Brain microvascular endothelial cell (primary cell): ENCODE measurements around the gene MYBPHL.

ENCODE experiments used
- DNase-seq: peaks from one replicate; pipeline ENCODE4 v3.0.0-alpha.2; 2020
- H3K27ac ChIP-seq: fragments of 250-450 bp; sonication (Bioruptor Pico); 2 replicates; pipeline ENCODE4 v1.5.1; 2020; ENCODE audit warnings: mild to moderate bottlenecking, moderate library complexity
- H3K27me3 ChIP-seq: fragments of 250-450 bp; sonication (Bioruptor Pico); replicated peaks from 2 replicates; pipeline ENCODE4 v1.5.1; 2020; ENCODE audit warnings: mild to moderate bottlenecking
- H3K36me3 ChIP-seq: fragments of 250-450 bp; sonication (Bioruptor Pico); replicated peaks from 2 replicates; pipeline ENCODE4 v1.5.1; 2020; ENCODE audit warnings: mild to moderate bottlenecking
- H3K4me3 ChIP-seq: 2 replicates; pipeline ENCODE4 v1.5.1; 2011; ENCODE audit warnings: low read depth, mild to moderate bottlenecking, control low read depth, low read length, moderate library complexity
- in situ Hi-C: cut with HindIII; loops from 2 replicates; pipeline ENCODE4 v1.10.0; 2017; ENCODE audit warnings: low sequenced_read_pairs, low pct_ligation_motif_present
- TF ChIP-seq, protein P1 (sequence below): IDR thresholded peaks from 2 replicates; pipeline ENCODE4 v1.5.1; 2011; ENCODE audit warnings: low read depth, mild to moderate bottlenecking, moderate library complexity, low read length, control low read depth, inconsistent platforms; ENCODE audit errors: missing control alignments

MYBPHL gene

DNA sequence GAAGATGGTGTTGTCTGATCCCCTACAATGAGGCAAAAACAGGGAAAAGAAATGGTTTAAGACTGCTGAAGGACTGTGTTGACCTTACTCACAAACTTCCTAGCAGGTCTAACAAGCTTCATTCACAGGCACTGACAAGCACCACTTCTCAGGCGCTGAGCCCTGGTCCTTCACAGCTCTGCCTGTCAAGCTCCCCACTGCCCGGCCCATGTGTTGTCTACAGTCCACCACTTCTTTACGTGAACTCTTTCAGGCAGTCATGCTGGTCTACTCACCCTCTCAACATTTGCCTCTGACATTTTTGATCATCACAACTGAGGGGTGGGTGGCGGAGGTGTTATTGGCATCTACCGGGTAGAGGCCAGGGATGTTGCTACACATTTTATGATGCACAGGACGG, 40.7 kb upstream of the MYBPHL start:
- Histone ChIP-seq H3K4me3 (no peak overlapping the region), H3K36me3 (peaks cover 32% of the 10 kb centered on the region), H3K27me3 (no peaks in the 10 kb centered on the region), H3K27ac (no peak overlapping the region)
- TF ChIP-seq, protein P1, sequence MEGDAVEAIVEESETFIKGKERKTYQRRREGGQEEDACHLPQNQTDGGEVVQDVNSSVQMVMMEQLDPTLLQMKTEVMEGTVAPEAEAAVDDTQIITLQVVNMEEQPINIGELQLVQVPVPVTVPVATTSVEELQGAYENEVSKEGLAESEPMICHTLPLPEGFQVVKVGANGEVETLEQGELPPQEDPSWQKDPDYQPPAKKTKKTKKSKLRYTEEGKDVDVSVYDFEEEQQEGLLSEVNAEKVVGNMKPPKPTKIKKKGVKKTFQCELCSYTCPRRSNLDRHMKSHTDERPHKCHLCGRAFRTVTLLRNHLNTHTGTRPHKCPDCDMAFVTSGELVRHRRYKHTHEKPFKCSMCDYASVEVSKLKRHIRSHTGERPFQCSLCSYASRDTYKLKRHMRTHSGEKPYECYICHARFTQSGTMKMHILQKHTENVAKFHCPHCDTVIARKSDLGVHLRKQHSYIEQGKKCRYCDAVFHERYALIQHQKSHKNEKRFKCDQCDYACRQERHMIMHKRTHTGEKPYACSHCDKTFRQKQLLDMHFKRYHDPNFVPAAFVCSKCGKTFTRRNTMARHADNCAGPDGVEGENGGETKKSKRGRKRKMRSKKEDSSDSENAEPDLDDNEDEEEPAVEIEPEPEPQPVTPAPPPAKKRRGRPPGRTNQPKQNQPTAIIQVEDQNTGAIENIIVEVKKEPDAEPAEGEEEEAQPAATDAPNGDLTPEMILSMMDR: no peak
- no peak for DNase-seq
- in situ Hi-C loops: no loop called here

DNA sequence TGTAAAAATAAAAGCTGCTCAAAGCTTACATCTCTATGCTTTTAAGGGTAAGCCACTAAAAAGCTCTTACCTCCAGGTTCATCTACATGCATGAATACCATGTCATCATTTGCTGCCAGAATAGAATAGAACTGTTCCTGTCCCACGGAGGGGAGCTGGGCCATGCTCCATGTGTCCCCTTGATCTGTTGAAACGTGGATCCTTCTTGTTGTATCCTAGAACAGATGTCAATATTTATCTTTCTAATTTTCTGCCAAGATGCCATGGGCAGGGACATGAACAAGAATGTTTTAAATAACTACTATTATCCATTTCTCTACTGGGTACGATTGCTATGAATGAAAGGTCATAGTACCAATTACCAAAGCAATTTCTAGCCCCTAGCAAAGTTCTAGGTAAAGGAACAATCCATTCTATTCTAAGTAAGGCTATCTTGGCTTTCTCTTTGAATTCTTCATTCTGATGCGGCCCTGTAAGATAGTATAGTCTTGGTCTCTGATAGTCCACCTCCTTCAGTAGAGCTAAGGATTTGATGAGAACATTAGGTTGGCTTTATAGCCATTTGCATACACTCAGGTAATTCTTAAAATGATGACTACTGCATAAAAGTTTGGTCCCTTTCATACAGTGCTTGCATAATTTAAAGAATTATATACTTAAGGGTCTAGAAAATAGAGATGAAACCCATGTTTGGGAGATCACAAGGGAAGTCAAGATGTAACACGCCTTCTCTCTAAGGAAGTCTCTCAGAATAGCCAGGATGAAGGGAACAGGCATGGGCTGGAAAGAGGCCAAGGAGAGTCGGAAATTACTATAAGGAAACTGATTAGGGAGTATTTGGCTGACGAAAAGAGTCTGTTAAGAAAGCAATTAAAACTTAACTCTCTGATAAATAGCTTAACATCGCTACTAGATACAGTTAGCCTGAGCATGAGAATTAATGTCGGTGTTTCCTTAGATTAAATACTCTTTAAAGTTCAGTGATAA, 35.4 kb upstream of the MYBPHL start:
- TF ChIP-seq, protein P1: no peak
- Histone ChIP-seq H3K36me3 (peaks cover 46% of the 10 kb centered on the region), H3K27me3 (no peaks in the 10 kb centered on the region), H3K4me3 (no peak overlapping the region), H3K27ac (no peak overlapping the region)
- in situ Hi-C loops: no loop called here
- no peak for DNase-seq

DNA sequence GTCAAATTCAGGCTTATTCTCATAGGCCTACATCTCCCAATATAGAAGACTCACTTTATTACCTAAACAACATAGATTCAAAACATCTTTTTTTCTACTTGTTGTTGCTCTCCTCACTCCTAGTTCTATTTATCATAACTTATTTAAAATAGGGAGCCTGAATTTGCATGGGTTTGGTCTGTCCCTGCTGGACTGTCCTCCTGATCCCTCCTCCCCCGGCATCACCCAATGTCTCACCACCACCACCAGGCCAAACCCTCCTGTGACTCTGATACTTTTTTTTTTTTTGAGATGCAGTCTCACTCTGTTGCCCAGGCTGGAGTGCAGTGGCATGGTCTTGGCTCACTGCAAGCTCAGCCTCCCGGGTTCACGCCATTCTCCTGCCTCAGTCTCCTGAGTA, 31.8 kb upstream of the MYBPHL start:
- TF ChIP-seq, protein P1: no peak
- DNase-seq: no peak
- Histone ChIP-seq H3K4me3 (no peak overlapping the region), H3K27me3 (no peaks in the 10 kb centered on the region), H3K27ac (no peak overlapping the region), H3K36me3 (peaks cover 62% of the 10 kb centered on the region)
- in situ Hi-C loops: no loop called here

DNA sequence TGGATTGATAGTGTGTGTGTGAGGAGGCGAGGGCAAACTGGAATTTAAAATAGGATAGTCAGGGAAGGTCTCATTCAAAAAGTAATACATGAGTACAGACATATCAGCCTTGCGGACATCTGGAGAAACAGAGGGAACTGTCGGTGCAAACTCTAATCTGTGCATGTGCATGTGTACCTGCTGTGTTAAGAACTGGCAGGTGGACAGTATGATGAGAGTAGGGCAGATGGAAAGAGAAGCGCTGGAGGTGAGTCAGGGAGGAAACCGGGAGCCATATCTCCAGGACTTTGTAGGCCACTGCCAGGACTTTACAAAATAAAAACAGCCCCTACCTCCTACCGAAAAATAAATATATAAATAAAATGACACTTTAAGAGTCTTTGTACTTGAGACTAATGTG, 31.3 kb upstream of the MYBPHL start:
- Histone ChIP-seq H3K4me3 (no peak overlapping the region), H3K36me3 (peaks cover 63% of the 10 kb centered on the region), H3K27me3 (no peaks in the 10 kb centered on the region), H3K27ac (no peak overlapping the region)
- no peak for DNase-seq
- TF ChIP-seq, protein P1: no peak
- in situ Hi-C loops: no loop called here

DNA sequence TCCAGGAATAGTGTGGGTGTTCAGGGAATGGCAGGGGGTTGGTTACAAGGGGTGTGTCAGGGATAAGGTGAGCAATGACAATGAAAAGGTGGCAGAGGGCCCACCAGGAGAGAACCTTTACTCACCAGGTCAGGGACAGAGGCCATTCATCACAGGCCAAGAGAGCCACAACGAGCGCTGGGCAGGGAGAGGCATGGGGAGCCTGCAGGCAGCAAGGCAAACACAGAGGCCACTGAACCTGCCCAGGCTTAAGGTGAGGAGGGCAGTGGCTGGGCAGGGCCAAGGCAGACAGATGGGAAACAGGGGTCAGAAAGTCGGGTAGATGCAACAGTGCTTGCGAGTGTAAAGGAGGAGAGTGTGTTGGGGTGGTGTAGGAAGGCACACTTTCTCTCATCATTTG, 28.3 kb upstream of the MYBPHL start:
- TF ChIP-seq, protein P1: no peak
- Histone ChIP-seq H3K4me3 (no peak overlapping the region), H3K27me3 (no peaks in the 10 kb centered on the region), H3K36me3 (peaks cover 65% of the 10 kb centered on the region), H3K27ac (no peak overlapping the region)
- DNase-seq: no peak
- in situ Hi-C loops: no loop called here

DNA sequence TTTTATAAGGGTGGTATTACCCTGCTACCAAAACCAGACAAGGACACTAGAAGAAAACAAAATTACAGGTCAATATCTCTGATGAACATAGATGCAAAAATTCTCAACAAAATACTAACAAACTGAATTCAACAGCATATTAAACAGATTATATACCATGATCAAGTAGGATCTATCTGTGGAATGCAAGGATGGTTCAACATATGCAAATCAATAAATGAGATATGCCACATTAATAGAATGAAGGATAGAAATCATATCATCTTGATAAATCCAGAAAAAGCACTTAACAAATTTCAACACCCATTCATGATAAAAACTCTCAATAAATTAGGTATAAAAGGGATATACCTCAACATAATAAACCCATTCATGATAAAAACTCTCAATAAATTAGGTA, 24.3 kb upstream of the MYBPHL start:
- in situ Hi-C loops: no loop called here
- peaks cover 59% of the 10 kb centered on the region for H3K36me3 ChIP-seq
- DNase-seq: no peak
- no peaks in the 10 kb centered on the region for H3K27me3 ChIP-seq
- no peak overlapping the region for H3K4me3 ChIP-seq
- TF ChIP-seq, protein P1: no peak
- H3K27ac ChIP-seq: no peak overlapping the region
